ENCODE results near the gene P3H3. TPM values are rescaled to one million over a fixed set of nuclear protein-coding genes. Genes with fewer than 3 reads are reported as not detected.

The P3H3 gene
- total and polyA plus RNA-seq, 2 donors (not counting 3 experiments of a cell fraction or from before 2014, with no cell fraction given): 75.9 to 76.5 TPM

DNA sequence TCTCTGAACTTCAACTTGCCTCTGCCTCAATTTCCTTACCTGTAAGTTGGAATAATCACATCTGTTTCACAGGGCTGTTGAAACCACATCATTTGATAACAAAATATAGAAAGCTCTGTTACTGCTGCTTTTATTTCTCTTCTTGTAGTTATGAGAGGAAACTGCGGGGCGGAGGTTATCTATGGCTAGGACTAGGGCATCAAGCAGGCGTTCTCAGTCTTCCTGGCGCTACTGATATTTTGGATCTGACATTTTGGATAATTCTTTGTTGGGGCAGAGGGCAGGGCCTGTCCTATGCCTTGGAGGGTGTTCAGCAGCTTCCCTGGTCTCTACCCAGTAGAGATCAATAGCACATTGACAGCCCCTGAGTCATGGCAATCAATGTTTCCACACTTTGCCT, 3.9 kb downstream of the P3H3 start:
- no peak overlapping the region for H3K4me3 ChIP-seq (replicated peaks in 1 of 3; ENCODE audit: insufficient read depth in 1 of 3, low read depth in 1 of 3, low read length in 3 of 3)
- ChIA-PET POLR2A (no interaction called here), CTCF (interaction anchor here (1.5 to 12.0 kb wide), 2 partner anchors 40 to 79 kb away, joined by 6 to 148 read pairs; partner anchors contain the start of genes MLF2 and SPSB2)
- H3K4me2 ChIP-seq (ENCODE audit: insufficient read depth, low read length): no peak overlapping the region
- DNase-seq (ENCODE audit: low read depth, low spot score) (peak; percentile 48), FAIRE-seq (peak; percentile 54)
- H3K27me3 ChIP-seq (ENCODE audit: control insufficient read depth in 2 of 2, insufficient read depth in 2 of 2, low read length in 2 of 2): no peaks in the 10 kb centered on the region
- H3K9me3 ChIP-seq (replicated peaks; ENCODE audit: control insufficient read depth, insufficient read depth, low read length): no peaks in the 10 kb centered on the region
- no peak overlapping the region for H2AFZ ChIP-seq (ENCODE audit: low read depth, low read length)
- no peaks in the 10 kb centered on the region for H3K9me1 ChIP-seq (replicated peaks; ENCODE audit: control insufficient read depth, extremely low read depth, insufficient read depth, low read length)
- dilution Hi-C loops (cut with MboI; ENCODE audit: extremely low pct_ligation_motif_present, low sequenced_read_pairs): no loop called here
- intact Hi-C loops (cut with micrococcal nuclease): no loop called here
- BruUV-seq (replicated peaks): no TSS peak
- no peak for TF ChIP-seq EZH2 (IDR thresholded peaks at IDR 0.05; ENCODE audit: borderline replicate concordance, low read depth, low read length, severe bottlenecking)
- no peak for TF ChIP-seq GATA2 (IDR thresholded peaks at IDR 0.05; ENCODE audit: insufficient read depth, insufficient read length, low read depth, low read length)
- no peak for TF ChIP-seq MAX (IDR thresholded peaks at IDR 0.05; ENCODE audit: insufficient read depth, insufficient read length)
- TF ChIP-seq, protein P1, sequence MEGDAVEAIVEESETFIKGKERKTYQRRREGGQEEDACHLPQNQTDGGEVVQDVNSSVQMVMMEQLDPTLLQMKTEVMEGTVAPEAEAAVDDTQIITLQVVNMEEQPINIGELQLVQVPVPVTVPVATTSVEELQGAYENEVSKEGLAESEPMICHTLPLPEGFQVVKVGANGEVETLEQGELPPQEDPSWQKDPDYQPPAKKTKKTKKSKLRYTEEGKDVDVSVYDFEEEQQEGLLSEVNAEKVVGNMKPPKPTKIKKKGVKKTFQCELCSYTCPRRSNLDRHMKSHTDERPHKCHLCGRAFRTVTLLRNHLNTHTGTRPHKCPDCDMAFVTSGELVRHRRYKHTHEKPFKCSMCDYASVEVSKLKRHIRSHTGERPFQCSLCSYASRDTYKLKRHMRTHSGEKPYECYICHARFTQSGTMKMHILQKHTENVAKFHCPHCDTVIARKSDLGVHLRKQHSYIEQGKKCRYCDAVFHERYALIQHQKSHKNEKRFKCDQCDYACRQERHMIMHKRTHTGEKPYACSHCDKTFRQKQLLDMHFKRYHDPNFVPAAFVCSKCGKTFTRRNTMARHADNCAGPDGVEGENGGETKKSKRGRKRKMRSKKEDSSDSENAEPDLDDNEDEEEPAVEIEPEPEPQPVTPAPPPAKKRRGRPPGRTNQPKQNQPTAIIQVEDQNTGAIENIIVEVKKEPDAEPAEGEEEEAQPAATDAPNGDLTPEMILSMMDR (IDR thresholded peaks at IDR 0.05; ENCODE audit: extremely low read depth in 1 of 2, insufficient read depth in 1 of 2, low read depth in 1 of 2, low read length in 2 of 2): no peak
- TF ChIP-seq POLR2A (IDR thresholded peaks at IDR 0.05; ENCODE audit: low read depth, low read length): no peak
- TF ChIP-seq POLR2AphosphoS5 (IDR thresholded peaks at IDR 0.05; ENCODE audit: insufficient read depth, low read depth, low read length): no peak
- no peak for TF ChIP-seq JUN (IDR thresholded peaks at IDR 0.05; ENCODE audit: borderline replicate concordance, insufficient read depth, insufficient read length, low read depth)
- no peak for TF ChIP-seq MYC (IDR thresholded peaks at IDR 0.05; ENCODE audit: low read depth, low read length)
- no peak for TF ChIP-seq FOS (IDR thresholded peaks at IDR 0.05; ENCODE audit: borderline replicate concordance, insufficient read depth, low read length)
- H3K9ac ChIP-seq (replicated peaks; ENCODE audit: extremely low read depth, insufficient read depth, low read length): no peak overlapping the region
- H3K4me1 ChIP-seq (ENCODE audit: control insufficient read depth, extremely low read depth, insufficient read depth, low read length): peaks cover 13% of the 10 kb centered on the region
- H3K36me3 ChIP-seq (ENCODE audit: control insufficient read depth in 2 of 2, extremely low read depth in 1 of 2, insufficient read depth in 2 of 2, low read length in 2 of 2): peaks cover 0 to 27% of the 10 kb centered on the region in 2 experiments
- no peaks in the 10 kb centered on the region for H4K20me1 ChIP-seq (replicated peaks; ENCODE audit: control insufficient read depth, extremely low read depth, insufficient read depth, low read length)
- peaks cover 25% of the 10 kb centered on the region for H3K79me2 ChIP-seq (ENCODE audit: control insufficient read depth, insufficient read depth, low read length)
- H3K27ac ChIP-seq (ENCODE audit: insufficient read depth, low read depth, low read length): no peak overlapping the region

Measured in endothelial cell of umbilical vein (primary cell).